OCI-LY7 (cell line): ENCODE measurements around the gene C5orf34.

Experiments used
- EZH2phosphoT487 ChIP-seq: fragments of 200-600 bp; sonication (generic); IDR thresholded peaks from 2 replicates; pipeline ENCODE4 v1.6.1; 2018; ENCODE audit warnings: low read depth, borderline replicate concordance, mild to moderate bottlenecking, mixed run types, antibody characterized with exemption, low read length, moderate library complexity, mixed read lengths
- TF ChIP-seq, protein P1 (sequence below): fragments of 200-600 bp; sonication (generic); conservative IDR thresholded peaks from 2 replicates; pipeline ENCODE4 v1.5.1; 2014; ENCODE audit warnings: mild to moderate bottlenecking, antibody characterized with exemption, low read length, moderate library complexity, mixed read lengths

DNA sequence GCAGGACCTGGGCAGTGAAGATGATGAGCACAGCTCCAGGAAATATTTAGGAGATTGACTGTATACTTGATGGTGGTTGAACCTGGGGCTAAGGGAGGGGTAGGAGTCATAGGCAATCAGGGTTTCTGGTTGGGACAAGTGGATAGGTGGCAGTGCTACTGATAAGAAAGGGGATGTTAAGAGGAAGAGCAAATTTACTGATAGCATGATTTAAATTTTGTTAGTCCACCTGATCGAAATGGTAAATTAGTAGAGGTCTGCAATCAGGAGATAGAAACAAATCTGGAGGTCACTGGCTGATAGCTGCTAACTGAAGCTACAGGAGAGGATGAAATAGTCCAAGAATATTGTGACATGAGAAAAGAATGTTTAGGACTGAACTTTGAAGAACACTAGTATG lies 5.7 kb upstream of the C5orf34 start:
- TF ChIP-seq, protein P1, sequence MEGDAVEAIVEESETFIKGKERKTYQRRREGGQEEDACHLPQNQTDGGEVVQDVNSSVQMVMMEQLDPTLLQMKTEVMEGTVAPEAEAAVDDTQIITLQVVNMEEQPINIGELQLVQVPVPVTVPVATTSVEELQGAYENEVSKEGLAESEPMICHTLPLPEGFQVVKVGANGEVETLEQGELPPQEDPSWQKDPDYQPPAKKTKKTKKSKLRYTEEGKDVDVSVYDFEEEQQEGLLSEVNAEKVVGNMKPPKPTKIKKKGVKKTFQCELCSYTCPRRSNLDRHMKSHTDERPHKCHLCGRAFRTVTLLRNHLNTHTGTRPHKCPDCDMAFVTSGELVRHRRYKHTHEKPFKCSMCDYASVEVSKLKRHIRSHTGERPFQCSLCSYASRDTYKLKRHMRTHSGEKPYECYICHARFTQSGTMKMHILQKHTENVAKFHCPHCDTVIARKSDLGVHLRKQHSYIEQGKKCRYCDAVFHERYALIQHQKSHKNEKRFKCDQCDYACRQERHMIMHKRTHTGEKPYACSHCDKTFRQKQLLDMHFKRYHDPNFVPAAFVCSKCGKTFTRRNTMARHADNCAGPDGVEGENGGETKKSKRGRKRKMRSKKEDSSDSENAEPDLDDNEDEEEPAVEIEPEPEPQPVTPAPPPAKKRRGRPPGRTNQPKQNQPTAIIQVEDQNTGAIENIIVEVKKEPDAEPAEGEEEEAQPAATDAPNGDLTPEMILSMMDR, result no peak
- no peak for TF ChIP-seq EZH2phosphoT487
